ENCODE data around the gene PDHA1.

PDHA1 gene

DNA sequence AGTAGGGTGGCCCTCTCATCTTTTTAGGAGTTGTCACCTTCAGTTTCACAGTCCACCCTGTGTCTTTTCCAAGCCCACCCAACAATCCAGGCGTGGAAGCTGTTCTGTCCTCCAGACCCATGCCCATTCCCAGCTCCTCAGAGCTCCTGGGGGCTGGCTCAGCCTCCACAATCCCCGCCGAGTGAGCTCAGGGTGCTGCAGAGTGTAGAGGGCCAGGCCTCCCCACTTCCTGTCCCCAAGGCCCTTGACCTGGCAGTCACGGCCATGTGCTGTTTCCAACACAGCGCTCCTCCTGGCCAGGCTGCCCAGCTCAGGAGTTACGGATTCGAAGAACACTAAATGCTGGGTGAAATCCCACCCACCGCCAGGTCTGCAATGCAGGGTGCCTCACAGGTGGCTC, 31.8 kb downstream of the PDHA1 start (continued):
- TF ChIP-seq KLF9 (tag by site-specific recombination; IDR thresholded peaks at IDR 0.05; ENCODE audit: low read depth) = no peak
- TF ChIP-seq, protein P1, sequence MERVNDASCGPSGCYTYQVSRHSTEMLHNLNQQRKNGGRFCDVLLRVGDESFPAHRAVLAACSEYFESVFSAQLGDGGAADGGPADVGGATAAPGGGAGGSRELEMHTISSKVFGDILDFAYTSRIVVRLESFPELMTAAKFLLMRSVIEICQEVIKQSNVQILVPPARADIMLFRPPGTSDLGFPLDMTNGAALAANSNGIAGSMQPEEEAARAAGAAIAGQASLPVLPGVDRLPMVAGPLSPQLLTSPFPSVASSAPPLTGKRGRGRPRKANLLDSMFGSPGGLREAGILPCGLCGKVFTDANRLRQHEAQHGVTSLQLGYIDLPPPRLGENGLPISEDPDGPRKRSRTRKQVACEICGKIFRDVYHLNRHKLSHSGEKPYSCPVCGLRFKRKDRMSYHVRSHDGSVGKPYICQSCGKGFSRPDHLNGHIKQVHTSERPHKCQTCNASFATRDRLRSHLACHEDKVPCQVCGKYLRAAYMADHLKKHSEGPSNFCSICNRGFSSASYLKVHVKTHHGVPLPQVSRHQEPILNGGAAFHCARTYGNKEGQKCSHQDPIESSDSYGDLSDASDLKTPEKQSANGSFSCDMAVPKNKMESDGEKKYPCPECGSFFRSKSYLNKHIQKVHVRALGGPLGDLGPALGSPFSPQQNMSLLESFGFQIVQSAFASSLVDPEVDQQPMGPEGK (tag by site-specific recombination; IDR thresholded peaks at IDR 0.05) = no peak
- no peak for TF ChIP-seq ZNF133 (tag by site-specific recombination; IDR thresholded peaks at IDR 0.05)
- no peak for TF ChIP-seq BCL11B (tag by site-specific recombination; IDR thresholded peaks at IDR 0.05; ENCODE audit: low read depth)
- TF ChIP-seq, protein P2, sequence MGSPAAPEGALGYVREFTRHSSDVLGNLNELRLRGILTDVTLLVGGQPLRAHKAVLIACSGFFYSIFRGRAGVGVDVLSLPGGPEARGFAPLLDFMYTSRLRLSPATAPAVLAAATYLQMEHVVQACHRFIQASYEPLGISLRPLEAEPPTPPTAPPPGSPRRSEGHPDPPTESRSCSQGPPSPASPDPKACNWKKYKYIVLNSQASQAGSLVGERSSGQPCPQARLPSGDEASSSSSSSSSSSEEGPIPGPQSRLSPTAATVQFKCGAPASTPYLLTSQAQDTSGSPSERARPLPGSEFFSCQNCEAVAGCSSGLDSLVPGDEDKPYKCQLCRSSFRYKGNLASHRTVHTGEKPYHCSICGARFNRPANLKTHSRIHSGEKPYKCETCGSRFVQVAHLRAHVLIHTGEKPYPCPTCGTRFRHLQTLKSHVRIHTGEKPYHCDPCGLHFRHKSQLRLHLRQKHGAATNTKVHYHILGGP (tag by site-specific recombination; IDR thresholded peaks at IDR 0.05) = no peak

DNA sequence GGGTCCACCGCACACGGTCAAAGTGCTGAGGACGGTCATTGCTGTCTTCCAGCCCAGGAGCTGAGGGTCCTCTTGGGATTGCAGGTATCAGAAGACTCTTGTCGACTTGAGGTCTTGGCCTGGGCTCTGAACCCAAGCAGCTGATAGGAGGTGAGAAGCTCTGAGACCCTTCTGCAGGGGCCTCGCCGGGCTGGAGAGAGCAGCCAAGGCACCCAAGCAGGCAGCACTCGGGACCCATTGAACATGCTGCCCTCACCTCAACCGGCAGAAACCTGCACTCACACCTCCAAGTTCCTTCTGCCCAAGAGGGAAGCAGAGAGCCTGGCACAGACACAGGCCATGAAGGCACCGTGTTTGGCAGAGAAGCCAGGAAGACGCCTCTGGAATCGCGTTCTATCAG, 34.1 kb downstream of the PDHA1 start:
- CTCF ChIA-PET = interaction anchor here (0.6 kb wide), 1 partner anchor 392 kb away, joined by 5 read pairs; no protein-coding TSS in a partner anchor
- no peak overlapping the region for H3K4me3 ChIP-seq (ENCODE audit: low read depth, low read length)
- no peak overlapping the region for H3K27ac ChIP-seq (ENCODE audit: extremely low read depth, low read depth, low read length)
- H3K9me3 ChIP-seq (ENCODE audit: control insufficient read depth, insufficient read depth, low read depth, low read length) = no peaks in the 10 kb centered on the region
- TF ChIP-seq ZNF140 (tag by site-specific recombination; IDR thresholded peaks at IDR 0.05) = no peak
- no peak for TF ChIP-seq ZNF629 (tag by site-specific recombination; IDR thresholded peaks at IDR 0.05)
- TF ChIP-seq ZNF596 (tag by site-specific recombination; IDR thresholded peaks at IDR 0.05) = no peak
- TF ChIP-seq ZNF530 (tag by site-specific recombination; IDR thresholded peaks at IDR 0.05; ENCODE audit: low read depth) = no peak
- TF ChIP-seq, protein P3, sequence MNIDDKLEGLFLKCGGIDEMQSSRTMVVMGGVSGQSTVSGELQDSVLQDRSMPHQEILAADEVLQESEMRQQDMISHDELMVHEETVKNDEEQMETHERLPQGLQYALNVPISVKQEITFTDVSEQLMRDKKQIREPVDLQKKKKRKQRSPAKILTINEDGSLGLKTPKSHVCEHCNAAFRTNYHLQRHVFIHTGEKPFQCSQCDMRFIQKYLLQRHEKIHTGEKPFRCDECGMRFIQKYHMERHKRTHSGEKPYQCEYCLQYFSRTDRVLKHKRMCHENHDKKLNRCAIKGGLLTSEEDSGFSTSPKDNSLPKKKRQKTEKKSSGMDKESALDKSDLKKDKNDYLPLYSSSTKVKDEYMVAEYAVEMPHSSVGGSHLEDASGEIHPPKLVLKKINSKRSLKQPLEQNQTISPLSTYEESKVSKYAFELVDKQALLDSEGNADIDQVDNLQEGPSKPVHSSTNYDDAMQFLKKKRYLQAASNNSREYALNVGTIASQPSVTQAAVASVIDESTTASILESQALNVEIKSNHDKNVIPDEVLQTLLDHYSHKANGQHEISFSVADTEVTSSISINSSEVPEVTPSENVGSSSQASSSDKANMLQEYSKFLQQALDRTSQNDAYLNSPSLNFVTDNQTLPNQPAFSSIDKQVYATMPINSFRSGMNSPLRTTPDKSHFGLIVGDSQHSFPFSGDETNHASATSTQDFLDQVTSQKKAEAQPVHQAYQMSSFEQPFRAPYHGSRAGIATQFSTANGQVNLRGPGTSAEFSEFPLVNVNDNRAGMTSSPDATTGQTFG (tag by site-specific recombination; IDR thresholded peaks at IDR 0.05; ENCODE audit: borderline replicate concordance) = no peak
- POLR2A ChIA-PET = no interaction called here
- no peaks in the 10 kb centered on the region for H3K4me1 ChIP-seq (ENCODE audit: control insufficient read depth, insufficient read depth, low read length)
- peaks cover 0 to 18% of the 10 kb centered on the region in 2 experiments; a peak in 1 of 3 replicates for H3K36me3 ChIP-seq (ENCODE audit: control insufficient read depth in 2 of 2, insufficient read depth in 1 of 2, low read length in 2 of 2)

DNA sequence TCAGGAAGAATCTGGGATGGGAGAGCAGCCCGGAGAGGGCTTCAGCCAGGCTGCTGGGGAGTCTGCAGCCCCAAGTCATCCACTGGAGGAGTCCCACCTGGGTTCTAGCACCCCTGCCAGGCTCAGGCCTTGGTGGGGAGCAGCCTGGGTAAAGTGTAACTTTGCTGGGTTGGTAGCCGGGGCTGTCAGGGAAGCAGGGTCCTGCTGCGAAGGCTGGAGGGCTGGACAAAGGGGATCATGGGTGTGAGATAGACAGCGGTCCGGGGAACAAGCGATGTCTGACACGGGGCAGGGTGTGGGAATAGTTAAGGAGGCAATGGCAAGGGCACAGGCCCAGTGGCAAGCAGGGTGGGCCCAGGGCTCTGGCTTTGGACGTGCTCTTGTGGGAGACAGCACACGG, 37.6 kb downstream of the PDHA1 start:
- H3K4me1 ChIP-seq (ENCODE audit: control insufficient read depth, insufficient read depth, low read length) = no peaks in the 10 kb centered on the region
- no peaks in the 10 kb centered on the region for H3K9me3 ChIP-seq (ENCODE audit: control insufficient read depth, insufficient read depth, low read depth, low read length)
- H3K36me3 ChIP-seq (ENCODE audit: control insufficient read depth in 2 of 2, insufficient read depth in 1 of 2, low read length in 2 of 2) = peaks cover 0 to 18% of the 10 kb centered on the region in 2 experiments; a peak in 1 of 3 replicates
- H3K27ac ChIP-seq (ENCODE audit: extremely low read depth, low read depth, low read length) = no peak overlapping the region
- no peak overlapping the region for H3K4me3 ChIP-seq (ENCODE audit: low read depth, low read length)
- CTCF ChIA-PET = interaction anchor here (1.0 to 2.0 kb wide), 2 partner anchors 9 to 21 kb away, joined by 3 to 4 read pairs; no protein-coding TSS in a partner anchor
- POLR2A ChIA-PET = no interaction called here
- TF ChIP-seq ZIC2 (tag by site-specific recombination; IDR thresholded peaks at IDR 0.05) (no peak), ZNF558 (tag by site-specific recombination; IDR thresholded peaks at IDR 0.05) (no peak), ZNF555 (tag by site-specific recombination; conservative IDR thresholded peaks at IDR 0.05) (no peak), ZBTB17 (tag by site-specific recombination; IDR thresholded peaks at IDR 0.05) (no peak), HOXD13 (CRISPR knock-in tag; IDR thresholded peaks at IDR 0.05; ENCODE audit: borderline replicate concordance) (no peak), KLF8 (tag by site-specific recombination; IDR thresholded peaks at IDR 0.05) (no peak), ZXDB (tag by site-specific recombination; IDR thresholded peaks at IDR 0.05) (no peak), ZNF121 (tag by site-specific recombination; IDR thresholded peaks at IDR 0.05) (no peak), BCL11B (tag by site-specific recombination; IDR thresholded peaks at IDR 0.05; ENCODE audit: low read depth) (no peak), ZNF596 (tag by site-specific recombination; IDR thresholded peaks at IDR 0.05) (no peak), ZNF76 (tag by site-specific recombination; IDR thresholded peaks at IDR 0.05; ENCODE audit: borderline replicate concordance, low read depth) (no peak), ZNF292 (tag by site-specific recombination; IDR thresholded peaks at IDR 0.05; ENCODE audit: borderline replicate concordance, low read depth) (no peak)
- TF ChIP-seq, protein P4, sequence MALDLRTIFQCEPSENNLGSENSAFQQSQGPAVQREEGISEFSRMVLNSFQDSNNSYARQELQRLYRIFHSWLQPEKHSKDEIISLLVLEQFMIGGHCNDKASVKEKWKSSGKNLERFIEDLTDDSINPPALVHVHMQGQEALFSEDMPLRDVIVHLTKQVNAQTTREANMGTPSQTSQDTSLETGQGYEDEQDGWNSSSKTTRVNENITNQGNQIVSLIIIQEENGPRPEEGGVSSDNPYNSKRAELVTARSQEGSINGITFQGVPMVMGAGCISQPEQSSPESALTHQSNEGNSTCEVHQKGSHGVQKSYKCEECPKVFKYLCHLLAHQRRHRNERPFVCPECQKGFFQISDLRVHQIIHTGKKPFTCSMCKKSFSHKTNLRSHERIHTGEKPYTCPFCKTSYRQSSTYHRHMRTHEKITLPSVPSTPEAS (tag by site-specific recombination; IDR thresholded peaks at IDR 0.05) = no peak
- TF ChIP-seq, protein P5, sequence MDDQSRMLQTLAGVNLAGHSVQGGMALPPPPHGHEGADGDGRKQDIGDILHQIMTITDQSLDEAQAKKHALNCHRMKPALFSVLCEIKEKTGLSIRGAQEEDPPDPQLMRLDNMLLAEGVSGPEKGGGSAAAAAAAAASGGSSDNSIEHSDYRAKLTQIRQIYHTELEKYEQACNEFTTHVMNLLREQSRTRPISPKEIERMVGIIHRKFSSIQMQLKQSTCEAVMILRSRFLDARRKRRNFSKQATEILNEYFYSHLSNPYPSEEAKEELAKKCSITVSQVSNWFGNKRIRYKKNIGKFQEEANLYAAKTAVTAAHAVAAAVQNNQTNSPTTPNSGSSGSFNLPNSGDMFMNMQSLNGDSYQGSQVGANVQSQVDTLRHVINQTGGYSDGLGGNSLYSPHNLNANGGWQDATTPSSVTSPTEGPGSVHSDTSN (CRISPR knock-in tag; IDR thresholded peaks at IDR 0.05) = no peak
- TF ChIP-seq, protein P6, sequence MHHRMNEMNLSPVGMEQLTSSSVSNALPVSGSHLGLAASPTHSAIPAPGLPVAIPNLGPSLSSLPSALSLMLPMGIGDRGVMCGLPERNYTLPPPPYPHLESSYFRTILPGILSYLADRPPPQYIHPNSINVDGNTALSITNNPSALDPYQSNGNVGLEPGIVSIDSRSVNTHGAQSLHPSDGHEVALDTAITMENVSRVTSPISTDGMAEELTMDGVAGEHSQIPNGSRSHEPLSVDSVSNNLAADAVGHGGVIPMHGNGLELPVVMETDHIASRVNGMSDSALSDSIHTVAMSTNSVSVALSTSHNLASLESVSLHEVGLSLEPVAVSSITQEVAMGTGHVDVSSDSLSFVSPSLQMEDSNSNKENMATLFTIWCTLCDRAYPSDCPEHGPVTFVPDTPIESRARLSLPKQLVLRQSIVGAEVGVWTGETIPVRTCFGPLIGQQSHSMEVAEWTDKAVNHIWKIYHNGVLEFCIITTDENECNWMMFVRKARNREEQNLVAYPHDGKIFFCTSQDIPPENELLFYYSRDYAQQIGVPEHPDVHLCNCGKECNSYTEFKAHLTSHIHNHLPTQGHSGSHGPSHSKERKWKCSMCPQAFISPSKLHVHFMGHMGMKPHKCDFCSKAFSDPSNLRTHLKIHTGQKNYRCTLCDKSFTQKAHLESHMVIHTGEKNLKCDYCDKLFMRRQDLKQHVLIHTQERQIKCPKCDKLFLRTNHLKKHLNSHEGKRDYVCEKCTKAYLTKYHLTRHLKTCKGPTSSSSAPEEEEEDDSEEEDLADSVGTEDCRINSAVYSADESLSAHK (tag by site-specific recombination; IDR thresholded peaks at IDR 0.05) = no peak

Measured in HEK293 (cell line).